ENCODE data around the gene HNRNPH1.

Gene HNRNPH1

DNA sequence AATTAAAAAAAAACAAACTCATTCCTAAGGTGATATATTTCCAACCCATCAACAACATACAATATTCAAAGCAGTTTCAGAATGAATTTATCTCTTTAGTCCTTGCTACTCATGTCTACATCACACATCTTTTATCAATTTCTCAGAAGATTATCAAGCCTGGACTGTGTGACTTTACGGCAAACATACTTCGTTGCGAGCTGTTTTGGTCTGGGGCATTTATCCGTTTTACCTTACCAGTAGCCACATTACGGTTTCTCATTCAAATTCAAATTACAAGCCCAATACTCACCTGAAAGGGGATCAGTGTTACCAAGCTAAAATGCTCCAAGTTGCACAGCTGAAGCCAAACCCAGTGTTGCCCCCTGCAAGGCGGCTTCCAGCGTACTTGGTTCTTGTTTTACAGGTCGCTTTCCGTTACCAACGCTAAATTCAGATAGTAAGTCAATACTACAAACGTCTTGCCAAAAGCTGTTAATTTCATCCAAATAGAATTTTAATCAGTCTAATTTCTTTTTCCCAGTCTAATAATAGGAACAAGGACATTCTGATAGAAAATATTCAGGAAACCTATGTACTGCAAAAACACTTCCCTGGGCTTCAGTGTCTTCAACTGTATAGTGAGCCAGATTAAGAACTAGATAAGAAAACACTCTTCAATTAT lies 1.8 kb downstream of the HNRNPH1 start:
- DNase-seq, result no peak

DNA sequence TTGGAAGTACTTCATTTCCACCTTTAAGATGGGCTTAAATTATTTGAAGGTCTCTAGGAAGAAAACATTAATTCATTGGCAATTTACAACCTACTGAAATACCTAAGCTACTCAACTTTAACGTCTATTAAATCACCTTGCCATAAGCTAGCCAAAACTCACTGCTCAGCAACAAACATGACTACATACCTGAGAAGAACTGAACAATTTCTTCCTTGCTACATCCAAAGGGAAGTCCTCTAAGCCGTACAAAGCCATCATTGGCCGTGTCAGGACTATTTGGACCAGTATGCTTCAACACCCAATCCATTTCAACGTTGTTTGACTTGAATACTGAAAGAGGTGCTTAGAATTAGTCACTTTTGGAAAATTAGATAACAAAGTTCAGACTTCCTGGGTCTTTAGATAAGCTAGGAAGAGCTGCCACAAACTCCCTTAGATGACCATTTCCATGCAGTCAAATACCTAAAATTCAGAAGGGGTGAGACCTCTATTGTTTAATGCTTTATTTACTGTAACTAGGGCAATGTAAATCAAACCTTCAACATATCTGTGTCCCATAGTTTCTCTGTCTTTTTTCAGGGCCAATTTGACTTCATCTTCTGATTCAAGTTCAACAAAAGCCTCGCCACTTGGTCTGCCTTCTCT lies 2.6 kb downstream of the HNRNPH1 start:
- no peak for DNase-seq

DNA sequence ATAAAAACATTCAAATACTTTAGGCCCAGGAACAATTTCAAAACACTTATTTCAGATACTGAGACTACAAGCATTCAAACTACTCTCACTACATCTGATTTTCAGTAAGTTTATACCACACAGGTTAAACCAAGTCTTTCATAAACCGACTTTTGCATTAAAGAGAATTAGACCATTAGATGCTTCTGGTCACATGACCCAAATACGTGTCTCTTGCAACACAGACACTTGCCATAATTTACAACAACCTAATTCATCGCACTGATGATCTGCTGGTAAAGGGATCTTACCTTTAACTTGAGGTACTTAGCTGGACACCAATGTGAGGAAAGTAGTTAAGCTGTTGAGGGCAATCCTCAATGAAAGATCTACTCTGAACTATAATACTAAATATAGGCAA lies 3.2 kb downstream of the HNRNPH1 start:
- DNase-seq, result no peak

DNA sequence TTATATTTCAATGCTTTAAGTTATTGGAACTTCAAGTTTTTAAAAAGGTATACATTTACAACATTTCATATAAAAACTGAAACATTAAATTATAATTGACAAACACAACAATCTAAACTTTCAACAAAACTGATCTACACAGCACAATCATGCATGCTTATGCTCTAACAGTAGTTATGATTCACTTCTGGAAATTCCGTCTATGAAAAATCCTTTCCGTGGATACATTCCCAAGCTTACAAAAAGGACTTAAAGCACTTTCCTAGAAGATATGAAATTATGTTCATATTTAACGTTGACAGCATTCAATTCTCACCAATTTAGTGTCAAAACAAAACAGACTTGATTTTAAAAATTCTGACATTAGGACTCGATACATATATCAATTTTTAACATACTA lies 3.7 kb downstream of the HNRNPH1 start:
- no peak for DNase-seq

DNA sequence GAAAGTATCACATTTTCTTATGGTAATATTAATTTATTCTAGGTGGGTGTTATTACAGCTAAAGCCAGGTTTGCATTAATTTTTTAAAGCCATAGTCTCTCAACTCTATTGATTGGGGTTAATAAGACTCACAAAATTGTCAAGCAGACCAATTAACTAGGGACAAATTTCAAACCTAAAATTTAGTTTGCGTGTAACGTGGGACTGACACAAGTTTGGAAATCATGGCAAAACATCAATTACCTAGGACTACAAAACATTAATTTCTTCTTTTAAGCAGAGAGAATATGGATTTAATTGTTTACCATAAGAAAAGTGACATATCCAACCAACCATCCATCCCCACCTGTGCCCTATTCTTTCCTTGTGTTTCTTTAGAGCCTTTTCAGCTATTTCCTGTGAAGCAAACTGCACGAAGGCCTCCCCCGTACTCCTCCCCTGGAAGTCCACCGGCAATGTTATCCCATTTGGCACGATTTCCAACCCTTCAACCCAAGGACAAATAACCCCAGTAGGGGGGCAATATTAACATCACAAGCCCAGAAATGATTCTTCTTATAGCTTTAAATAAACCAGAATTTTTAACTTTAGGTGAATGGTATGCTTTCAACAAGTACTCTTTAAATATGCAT lies 4.4 kb downstream of the HNRNPH1 start:
- DNase-seq, result no peak

DNA sequence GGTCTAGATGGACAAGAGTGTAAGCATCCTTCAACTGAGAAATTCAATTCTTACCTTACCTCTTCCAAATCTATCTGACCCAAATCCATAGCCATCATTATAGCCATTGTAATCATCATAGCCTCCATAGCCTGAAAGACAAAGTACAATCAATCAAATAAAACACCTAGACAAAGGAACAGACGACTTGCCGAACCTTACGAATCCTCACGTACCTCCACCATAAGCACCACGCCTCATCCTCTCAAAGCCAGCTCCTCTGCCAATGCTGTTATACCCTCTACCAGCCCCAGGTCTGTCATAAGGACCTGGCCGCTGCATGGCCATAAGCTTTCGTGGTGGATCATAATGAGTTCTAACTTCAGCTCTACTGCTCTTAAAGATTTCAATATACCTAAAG lies 5.5 kb downstream of the HNRNPH1 start:
- DNase-seq, result no peak

DNA sequence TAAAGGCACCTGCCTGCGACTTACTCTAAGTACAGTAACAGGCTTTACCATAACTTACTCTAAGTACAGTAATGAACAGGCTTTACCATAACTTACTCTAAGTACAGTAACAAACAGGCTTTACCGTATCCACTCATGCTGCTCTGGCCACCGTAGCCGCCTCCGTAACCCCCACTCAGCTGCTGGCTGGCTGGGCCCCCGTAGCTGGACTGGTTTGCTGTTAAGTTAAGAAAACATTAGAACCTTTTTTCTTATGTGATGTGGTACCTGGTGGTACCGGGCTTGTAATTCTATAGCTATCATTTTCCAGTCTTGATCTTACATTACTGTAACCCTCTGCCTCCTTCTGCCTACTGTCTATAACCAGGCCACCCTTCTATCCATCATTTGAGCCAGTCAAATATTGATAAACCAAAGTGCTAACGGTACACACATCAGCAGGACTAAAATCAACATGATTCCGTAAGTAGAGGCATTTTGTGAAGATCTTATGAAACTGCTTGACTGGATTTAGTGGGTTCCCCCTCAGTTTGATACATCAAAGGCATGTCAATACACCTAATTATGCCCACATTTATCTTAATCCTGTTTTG lies 7.4 kb downstream of the HNRNPH1 start:
- DNase-seq, result no peak

DNA sequence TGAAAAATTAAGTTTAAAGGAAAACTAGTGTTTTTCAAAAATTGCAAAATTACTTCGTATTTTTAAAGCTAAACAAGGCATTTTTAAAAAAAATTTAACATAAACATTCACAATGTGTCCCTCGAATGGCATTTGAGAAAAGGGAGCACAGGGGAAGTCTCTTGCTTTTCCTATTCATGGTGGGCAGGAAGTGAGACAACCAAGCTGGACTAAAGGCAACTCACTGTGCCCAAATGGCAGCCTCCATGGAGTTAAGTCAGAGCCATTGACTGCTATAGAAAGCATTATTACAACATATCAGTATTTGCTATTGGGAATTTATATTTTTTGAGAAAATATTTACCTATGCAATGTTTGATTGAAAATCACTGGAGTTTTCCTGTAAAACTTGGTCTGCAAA lies 8.3 kb downstream of the HNRNPH1 start:
- no peak for DNase-seq

DNA sequence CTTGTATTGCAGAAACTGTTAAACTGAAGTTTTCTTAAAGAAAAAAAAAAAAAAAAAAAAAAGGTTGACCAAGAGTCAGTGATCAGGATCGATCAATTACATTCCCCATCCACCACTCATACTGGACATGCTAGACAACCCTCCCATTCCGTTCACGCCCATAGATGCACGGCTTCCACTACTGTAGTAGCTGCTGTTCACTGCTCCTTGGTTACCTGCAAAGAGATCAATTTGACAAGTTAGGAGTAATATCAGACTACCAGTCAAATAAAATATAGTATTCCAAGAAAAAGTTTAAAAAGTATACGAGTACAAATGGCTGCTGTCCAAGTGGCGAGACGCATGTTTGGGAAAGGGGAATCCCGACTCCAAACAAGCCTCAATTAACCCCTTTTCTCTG lies 8.7 kb downstream of the HNRNPH1 start:
- no peak for DNase-seq

DNA sequence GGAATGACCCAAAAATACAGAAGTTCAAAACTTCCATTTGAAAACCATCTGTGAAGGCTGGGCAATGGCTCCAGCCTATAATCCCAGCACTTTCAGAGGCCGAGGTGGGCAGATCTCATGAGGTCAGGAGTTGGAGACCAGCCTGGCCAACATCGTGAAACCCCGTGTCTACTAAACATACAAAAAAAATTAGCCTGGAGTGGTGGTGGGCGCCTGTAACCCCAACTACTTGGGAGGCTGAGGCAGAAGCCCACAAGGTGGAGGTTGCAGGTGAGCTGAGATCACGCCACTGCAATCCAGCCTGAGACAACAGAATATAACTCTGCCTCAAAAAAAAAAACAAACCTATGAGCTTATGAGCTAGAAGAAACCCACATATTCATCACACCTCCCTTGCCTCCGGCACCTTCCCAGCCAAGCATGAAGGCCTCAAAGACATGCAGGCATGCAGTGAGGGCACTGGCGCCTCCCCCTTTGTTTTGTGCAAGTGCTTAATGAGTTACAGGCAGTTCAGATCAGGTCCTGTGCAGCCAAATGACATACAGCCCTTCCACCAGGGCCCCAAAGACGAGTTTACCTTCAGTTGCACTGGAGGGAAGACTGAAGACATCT lies 9.9 kb downstream of the HNRNPH1 start:
- DNase-seq, result no peak

DNA sequence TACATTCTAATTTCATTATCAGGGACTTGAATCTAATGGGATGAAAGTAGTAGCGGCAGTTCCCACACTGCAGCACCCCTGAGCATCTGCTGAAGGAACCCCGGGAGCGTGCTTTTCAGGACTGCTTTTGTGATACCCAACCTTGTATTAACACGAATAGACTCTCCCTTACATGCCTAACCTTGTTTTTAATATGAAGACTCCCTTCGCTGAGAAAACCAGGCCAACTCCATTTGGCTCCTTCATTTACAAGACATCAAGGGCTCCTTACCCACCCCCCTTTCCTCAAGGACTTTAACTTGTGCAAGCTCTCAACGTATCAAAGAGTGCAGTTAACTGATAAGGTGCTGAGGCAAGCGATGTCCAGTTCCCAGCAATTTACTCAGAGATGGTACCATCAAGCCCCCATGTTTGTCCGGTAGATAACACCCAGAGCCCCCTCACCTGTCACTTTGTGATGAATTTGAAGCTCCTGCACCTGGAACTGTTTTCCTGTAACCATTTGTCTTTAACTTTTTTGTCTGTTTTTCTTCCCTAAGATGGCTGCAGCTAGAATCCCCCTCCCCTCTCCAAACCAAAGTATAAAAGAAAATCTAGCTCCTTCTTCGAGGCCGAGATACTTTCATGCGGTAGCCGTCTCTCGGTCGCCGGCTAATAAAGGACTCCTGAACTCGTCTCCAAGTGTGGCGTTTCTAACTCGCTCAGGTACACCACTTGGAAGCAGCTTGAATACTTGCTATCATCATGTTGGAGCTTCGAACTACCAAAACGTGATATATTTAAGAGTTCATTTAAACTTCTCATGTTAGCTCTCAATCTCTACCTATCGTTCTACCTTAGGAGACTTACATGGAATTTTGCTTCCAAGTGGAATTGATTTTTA lies 10.7 kb downstream of the HNRNPH1 start:
- DNase-seq, result no peak

DNA sequence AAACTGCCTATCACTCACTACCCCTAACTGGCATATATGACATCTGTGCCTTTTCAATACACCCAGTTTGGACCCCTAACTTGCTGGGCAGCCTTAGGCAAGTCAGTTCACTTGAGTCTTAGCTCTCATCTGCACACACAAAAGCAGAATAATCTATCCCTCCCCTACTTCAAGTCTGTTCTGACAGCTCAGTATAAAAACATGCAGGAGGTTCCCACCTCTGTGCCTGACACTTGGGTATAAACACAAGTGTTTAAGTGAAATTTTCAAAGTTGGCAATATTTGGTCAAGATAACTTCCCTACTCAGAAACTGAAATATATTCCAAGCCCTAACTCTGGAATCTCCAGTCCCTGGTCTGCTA lies 12.6 kb downstream of the HNRNPH1 start:
- no peak for DNase-seq

DNA sequence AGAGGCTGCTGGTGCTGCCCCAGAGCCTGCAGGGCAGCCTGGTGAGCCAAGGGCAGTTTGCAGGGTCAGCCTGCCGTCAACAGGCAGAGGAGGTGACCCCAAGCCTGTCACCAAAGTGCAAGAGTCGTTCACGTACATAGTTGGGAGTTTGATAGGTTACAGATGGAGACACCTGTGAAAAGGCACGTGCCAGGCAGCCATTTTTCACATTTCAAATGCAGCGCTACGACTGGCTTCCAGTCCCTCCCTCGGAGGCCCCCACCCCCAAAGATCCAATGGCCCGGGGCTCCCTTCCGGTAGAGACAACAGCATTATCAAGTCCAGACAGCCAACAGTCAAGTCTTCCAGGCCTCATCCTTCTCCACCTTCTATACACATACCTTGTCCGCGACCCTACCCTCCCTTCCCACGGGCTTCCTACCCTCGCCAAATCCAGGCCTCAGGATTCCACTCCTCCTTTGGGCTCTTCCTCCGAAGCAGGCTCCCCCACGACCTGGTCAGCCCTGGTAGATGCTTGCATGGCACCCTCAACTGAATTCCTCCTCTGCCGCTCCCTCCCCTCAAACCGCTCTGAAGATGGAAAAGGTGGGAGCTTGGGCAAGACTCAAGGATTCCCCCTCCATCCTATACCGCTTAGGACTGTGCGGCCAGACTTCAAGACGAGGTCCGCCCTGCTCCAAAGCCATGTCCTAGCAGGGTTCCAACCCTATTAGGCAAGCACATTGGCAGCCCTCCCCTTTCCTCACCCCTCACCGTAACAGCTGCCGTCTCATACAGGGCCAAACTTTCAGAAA lies 13.2 kb downstream of the HNRNPH1 start:
- DNase-seq, result no peak

DNA sequence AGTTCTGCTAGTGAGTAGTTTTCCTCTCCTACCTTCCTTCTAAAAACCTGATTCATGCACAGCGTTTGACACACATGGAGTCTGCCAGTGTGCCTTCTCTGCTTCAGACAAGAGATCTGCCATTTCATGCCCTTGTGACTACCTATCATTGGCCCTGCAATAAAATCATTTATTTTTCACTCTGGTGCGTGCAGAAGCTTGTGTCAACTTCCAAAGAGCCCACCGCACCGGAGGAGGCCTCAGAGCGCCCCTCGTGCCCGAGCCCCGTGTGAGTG lies 13.7 kb downstream of the HNRNPH1 start:
- DNase-seq, result no peak

DNA sequence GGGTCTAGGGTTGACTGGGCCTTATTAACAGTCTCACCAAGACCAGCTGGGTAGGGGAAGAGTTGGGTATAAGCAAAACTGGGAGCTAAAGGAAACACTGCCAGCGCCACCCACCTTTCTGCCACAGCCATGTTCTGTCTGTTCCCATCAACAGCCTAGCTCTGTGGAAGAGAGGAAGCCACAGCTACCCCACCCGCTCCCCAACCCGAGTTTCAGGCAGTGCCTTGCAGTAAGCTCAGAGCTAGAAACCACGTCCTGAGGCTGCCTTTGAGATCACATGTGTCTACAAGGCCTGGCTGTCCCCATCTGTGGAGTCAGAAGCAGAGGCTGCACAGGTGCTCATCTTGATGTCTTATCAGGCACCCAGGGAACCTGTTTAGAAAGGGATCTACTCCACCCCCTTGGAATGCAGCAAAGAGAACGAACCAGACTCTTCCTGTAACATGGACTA lies 15.3 kb downstream of the HNRNPH1 start:
- DNase-seq, result no peak

DNA sequence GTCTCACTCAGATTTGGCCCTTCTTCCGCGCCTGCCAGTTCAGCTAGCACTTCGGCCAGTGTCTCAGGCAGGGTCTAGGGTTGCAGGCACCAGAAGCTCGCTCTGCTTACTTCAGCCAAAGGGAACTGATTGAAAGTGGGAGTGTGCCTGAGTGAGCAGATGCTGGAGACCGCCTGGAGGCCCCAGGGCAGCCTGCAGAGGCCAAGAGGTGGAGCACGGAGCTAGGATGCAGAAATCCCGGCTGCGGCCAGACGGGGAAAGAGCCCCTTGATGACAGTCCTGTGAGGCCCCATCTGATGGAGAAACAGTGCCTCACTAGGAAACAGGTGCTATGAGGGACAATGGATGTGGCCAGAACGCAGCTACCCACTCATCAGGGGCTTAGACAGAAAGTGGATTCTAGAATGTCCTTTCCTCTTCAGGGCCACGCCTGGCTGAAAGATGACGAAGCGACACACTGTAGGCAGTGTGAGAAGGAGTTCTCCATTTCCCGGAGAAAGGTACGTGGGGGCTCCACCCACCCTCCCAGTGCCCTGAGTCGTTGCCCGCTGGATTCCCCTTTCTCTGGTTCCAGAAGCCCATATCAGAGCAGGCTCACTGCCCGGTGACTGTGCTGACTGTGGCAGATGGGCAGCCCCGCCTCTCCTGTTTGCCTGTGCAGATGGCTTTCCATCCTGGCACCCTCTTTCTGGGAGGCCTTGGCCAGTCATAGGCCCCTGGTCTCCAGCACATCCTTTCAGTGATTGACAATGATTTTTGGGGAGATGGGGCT lies 16.1 kb downstream of the HNRNPH1 start:
- no peak for DNase-seq

DNA sequence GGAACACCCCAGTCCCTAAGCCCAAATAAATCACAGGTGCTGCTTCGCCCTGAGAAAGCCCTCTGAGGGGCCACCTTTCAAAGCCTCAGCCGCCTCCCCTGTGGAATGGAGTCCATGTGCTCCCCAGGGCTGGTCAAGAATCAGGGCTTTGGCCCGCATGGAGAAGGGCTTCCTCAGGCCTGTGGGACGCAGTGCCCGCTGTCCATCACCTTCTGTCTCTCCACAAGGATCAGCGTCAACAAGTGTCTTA lies 16.6 kb downstream of the HNRNPH1 start:
- no peak for DNase-seq

DNA sequence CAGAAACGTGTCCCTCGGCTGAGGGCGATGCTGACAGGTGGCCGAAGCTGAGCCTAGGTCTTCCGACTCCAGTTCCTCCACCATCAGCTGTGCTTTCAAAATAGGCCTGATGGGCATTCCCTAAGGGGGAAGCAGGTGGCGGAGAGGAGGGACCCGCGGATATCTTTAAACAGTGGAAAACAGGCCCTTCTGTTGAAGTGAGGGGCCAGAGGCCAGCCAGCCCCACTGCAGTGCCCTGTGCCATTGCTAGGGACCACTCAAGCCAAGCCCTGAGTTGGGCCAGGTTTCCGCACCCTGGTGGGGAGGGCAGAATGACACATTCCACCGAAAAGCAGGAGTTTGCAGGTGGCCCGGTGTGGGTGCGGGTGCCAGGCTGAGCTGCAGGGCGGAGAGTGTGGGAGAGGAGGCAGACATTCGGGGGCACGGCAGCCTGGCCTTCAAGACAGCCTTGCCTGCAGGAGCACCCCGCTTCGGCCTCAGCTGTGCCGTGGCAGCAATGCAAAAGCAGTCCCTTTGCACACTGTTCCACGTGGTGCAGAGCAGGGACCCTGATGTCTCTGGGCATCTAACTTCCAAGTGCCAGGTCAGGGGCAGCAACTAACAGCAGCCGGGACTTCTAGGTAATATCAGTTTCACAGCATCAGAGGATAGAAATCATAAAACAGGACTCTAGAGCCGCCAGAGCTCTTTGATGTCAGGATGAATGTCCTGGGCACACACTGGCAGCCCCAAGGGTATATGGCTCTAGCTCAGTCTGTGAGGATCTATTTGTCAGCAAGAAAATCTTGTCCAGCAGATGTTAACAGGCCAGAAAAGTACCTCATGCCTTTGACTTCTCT lies 17.2 kb downstream of the HNRNPH1 start:
- no peak for DNase-seq

DNA sequence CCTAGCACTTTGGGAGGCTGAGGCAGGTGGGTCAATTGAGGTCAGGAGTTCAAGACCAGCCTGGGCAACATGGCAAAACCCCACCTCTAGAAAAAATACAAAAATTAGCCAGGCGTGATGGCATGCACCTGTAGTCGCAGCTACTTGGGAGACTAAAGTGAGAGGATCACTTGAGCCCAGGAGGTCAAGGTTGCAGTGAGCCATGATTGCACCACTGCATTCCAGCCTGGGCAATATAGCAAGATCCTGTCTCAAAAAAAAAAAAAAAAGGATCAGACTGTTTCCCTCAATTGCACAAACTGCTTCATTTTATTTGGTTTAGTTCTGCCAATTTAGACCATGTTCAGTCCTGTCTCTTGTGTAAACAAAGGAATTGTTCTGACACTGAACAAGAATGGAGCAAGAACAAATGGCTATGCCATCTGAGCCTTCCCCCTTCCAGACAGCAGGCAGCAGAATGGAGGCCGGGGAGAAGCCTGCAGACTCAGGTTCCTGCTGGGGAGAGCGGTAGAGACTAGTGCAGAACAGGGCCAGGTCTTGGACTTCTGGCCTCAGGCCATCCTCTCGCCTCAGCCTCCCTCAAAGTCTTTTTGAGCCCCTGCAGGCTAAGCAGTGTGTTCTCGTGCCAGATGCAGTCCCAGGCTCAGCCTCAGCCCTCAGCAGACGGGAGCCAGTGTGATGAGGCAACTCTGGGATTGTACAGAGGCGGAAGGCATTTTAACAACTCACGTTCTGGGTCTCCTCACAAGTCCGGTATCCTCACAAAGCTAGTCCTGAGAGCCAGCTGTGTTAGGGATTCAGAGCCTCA lies 18.2 kb downstream of the HNRNPH1 start:
- no peak for DNase-seq

DNA sequence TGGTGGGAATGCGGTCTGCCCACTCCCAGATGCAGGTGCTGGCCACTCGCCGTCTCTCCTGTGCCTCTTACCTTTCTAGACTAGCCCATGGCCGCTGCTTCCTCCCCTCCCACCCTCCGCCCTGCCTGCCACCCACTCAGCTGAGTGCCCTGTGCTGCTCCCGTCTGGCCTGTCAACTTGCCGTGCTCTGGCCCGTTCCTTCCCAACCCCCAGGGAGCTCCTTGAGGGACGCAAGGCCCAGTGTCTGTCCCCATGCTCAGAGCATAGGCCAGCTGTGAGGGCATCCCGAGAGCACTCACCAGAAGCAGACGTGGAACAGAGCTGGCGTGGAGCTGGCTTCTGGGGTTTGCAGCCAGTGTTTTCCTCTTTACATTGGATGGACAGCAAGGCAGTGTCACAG lies 20.2 kb downstream of the HNRNPH1 start:
- no peak for DNase-seq

All from femur (tissue), 1 donor.